C4-2B (cell line): ENCODE results near the gene SFTPD.

Experiments
- CTCF ChIP-seq: fragments of 450-650 bp; conservative IDR thresholded peaks from 2 replicates; pipeline ENCODE4 v1.5.1; 2017; ENCODE audit warnings: mild to moderate bottlenecking
- ZFX ChIP-seq: fragments of 450-650 bp; IDR thresholded peaks from 2 replicates; pipeline ENCODE4 v1.6.1; 2017

DNA sequence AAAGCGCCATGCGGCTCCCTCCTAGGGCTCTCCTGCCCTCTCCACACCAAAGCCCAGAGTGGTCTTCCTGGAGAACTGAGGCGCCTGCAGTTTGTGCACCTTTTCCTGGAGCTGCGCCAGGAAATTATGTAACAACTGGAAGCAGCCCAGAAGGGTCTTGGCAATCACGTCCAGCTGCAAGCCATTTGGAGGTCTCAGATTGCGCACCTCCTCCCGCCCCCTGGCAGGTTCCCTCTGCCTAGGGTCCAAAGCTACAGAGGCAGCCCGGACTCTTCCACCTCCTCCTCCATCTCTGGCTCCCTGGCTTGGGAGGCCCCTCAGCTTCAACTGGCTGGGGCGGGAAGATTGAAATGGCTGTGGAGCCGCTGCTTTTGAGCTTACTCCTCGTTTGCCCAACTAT lies 34.0 kb upstream of the SFTPD start:
- TF ChIP-seq CTCF: no peak
- no peak for TF ChIP-seq ZFX
